ENCODE measurements around the gene PLCD1. TPM values are rescaled to one million over a fixed set of nuclear protein-coding genes. Genes with fewer than 3 reads are reported as not detected.
"Not testable (repeated sequence)": the region's sequence is repeated elsewhere in the genome, so short reads cannot be mapped to it uniquely, and the experiment has no call there.

PLCD1 gene
- total and polyA plus RNA-seq, 2 of the 8 experiments (the other 6 are each of a cell fraction or from before 2014, with no cell fraction given): 15.3 to 19.2 TPM

DNA sequence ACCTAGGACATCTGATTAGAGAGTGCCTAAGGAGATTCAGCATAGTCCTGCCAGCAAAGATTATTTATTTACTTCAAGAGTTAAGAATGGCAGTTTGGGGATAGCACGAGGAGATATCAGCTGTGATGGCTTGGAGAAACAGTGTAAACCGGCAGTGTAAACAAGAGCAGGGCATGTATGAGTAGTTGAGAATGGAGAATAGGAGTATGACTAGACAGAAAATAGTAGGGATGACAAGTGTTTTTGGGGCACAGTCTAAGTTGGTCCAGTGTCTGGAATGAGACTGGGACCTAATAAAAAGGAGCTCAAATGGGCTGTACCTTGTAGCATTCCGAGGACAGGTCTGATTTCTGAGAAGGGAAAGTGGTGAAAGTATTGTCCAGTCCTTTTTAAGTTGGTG is 47.6 kb upstream of the PLCD1 start:
- CTCF ChIA-PET (ENCODE audit: partially characterized antibody); H3K56ac ChIP-seq (replicated peaks; ENCODE audit: insufficient read length, low read depth, low read length); H3K79me2 ChIP-seq (ENCODE audit: control insufficient read depth in 1 of 2, insufficient read depth in 2 of 2, low read length in 2 of 2); H2BK15ac ChIP-seq (ENCODE audit: low read length); H3K4me3 ChIP-seq (ENCODE audit: extremely low read depth in 1 of 4, insufficient read depth in 2 of 4, low read depth in 3 of 4, low read length in 4 of 4); H3K27me3 ChIP-seq (replicated peaks in 1 of 4; ENCODE audit: control insufficient read depth in 3 of 4, extremely low read depth in 1 of 4, insufficient read depth in 3 of 4, low read length in 3 of 4); H4K5ac ChIP-seq (ENCODE audit: insufficient read length, low read depth, low read length); H4K91ac ChIP-seq (replicated peaks; ENCODE audit: insufficient read length, low read length); H3K4me2 ChIP-seq (ENCODE audit: insufficient read depth in 1 of 2, low read depth in 2 of 2, low read length in 2 of 2); H2BK12ac ChIP-seq (ENCODE audit: low read depth, low read length); H4K8ac ChIP-seq (ENCODE audit: extremely low read depth, insufficient read depth, low read length); H2AK5ac ChIP-seq (ENCODE audit: low read depth, low read length); FAIRE-seq; H3K18ac ChIP-seq (ENCODE audit: extremely low read depth, low read length); H3K79me1 ChIP-seq (ENCODE audit: low read depth, low read length); H2BK120ac ChIP-seq (replicated peaks; ENCODE audit: low read depth, low read length); H4K20me1 ChIP-seq (replicated peaks in 1 of 2; ENCODE audit: control insufficient read depth in 1 of 2, insufficient read depth in 2 of 2, low read length in 2 of 2); H3K9ac ChIP-seq (replicated peaks in 1 of 4; ENCODE audit: extremely low read depth in 1 of 4, low read depth in 3 of 4, low read length in 3 of 4); H2BK5ac ChIP-seq (ENCODE audit: low read depth, low read length); H2AFZ ChIP-seq (ENCODE audit: low read length); H3K4me1 ChIP-seq (replicated peaks in 1 of 4; ENCODE audit: control insufficient read depth in 3 of 4, insufficient read depth in 4 of 4, low read length in 3 of 4); H3K4ac ChIP-seq (replicated peaks; ENCODE audit: insufficient read length, low read depth, low read length); H3K9me3 ChIP-seq (ENCODE audit: insufficient read depth in 2 of 2, low read depth in 1 of 2, low read length in 1 of 2); H3K27ac ChIP-seq (ENCODE audit: low read depth, low read length); POLR2A ChIA-PET (ENCODE audit: partially characterized antibody); H2BK20ac ChIP-seq (ENCODE audit: low read length); H3K14ac ChIP-seq (ENCODE audit: insufficient read length); H3K23me2 ChIP-seq (ENCODE audit: low read depth, low read length); H3K36me3 ChIP-seq (ENCODE audit: control insufficient read depth in 2 of 4, insufficient read depth in 4 of 4, low read length in 3 of 4); DNase-seq (ENCODE audit: low read depth in 1 of 2, low spot score in 2 of 2); H3K23ac ChIP-seq (ENCODE audit: insufficient read length): not testable (repeated sequence)
- 72% methylated on average over 3 of the region's 3 CpGs; no CpG with 5 or more reads in 1 of the 2 experiments for WGBS, 2 experiments (ENCODE audit: extremely low coverage in 1 of 2, insufficient coverage in 1 of 2, insufficient read length in 1 of 2, insufficient replicate concordance in 2 of 2, low coverage in 1 of 2, low lambda C conversion rate in 2 of 2, missing lambda C conversion rate in 1 of 2)
